Measurements from ENCODE around the gene BCR. TPM values are rescaled to one million over a fixed set of nuclear protein-coding genes. Genes with fewer than 3 reads are reported as not detected.
A peak's percentile ranks its signal among the peaks of the same experiment; 100 is the strongest.
"Not testable (repeated sequence)": the region's sequence is repeated elsewhere in the genome, so short reads cannot be mapped to it uniquely, and the experiment has no call there.

Gene BCR
- total RNA-seq, 1 donor from 2014 or later: 30.0 TPM

DNA sequence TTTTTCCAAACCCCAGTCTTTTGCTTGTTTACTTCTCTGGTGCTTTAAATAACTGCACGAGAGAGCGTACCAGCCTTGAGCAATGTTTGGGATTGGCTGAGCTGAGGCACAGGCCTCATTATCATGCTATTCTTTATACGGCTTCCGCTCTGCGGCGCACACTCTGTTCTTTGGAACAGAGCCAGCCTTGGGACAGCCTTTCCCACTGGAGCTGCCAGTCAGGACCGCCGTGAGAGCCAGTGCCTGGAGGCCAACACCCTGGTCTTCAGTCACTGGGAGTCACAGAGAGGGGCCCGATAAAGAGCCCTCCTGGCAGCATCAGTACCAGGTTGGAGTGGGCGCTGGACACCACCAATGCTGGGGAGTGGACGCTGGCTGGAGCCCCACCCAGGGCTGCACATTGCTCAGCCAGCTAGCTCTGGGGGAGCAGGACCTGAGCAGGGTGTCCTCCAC, 125.6 kb downstream of the BCR start:
- H3K27me3 Mint-ChIP-seq (ENCODE audit: low read depth): no peaks in the 10 kb centered on the region
- TF ChIP-seq, protein P1, sequence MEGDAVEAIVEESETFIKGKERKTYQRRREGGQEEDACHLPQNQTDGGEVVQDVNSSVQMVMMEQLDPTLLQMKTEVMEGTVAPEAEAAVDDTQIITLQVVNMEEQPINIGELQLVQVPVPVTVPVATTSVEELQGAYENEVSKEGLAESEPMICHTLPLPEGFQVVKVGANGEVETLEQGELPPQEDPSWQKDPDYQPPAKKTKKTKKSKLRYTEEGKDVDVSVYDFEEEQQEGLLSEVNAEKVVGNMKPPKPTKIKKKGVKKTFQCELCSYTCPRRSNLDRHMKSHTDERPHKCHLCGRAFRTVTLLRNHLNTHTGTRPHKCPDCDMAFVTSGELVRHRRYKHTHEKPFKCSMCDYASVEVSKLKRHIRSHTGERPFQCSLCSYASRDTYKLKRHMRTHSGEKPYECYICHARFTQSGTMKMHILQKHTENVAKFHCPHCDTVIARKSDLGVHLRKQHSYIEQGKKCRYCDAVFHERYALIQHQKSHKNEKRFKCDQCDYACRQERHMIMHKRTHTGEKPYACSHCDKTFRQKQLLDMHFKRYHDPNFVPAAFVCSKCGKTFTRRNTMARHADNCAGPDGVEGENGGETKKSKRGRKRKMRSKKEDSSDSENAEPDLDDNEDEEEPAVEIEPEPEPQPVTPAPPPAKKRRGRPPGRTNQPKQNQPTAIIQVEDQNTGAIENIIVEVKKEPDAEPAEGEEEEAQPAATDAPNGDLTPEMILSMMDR (IDR thresholded peaks at IDR 0.05): no peak
- H3K9me3 Mint-ChIP-seq (ENCODE audit: low read depth): no peaks in the 10 kb centered on the region
- DNase-seq (ENCODE audit: low spot score): peak; percentile 58
- H3K4me1 Mint-ChIP-seq (ENCODE audit: low read depth): peaks cover 15% of the 10 kb centered on the region
- H3K27ac Mint-ChIP-seq (ENCODE audit: unreplicated experiment): no peak overlapping the region
- peaks cover 7% of the 10 kb centered on the region for H3K36me3 Mint-ChIP-seq (ENCODE audit: low read depth)
- H3K4me3 Mint-ChIP-seq (ENCODE audit: unreplicated experiment): no peak overlapping the region

GRCh38 chr22:23306438-23306921, 126.2 kb downstream of the BCR start:
- TF ChIP-seq, protein P1 (IDR thresholded peaks at IDR 0.05): no peak
- H3K36me3 Mint-ChIP-seq (ENCODE audit: low read depth): peaks cover 4% of the 10 kb centered on the region
- DNase-seq (ENCODE audit: low spot score): no peak
- peaks cover 15% of the 10 kb centered on the region for H3K4me1 Mint-ChIP-seq (ENCODE audit: low read depth)
- no peak overlapping the region for H3K27ac Mint-ChIP-seq (ENCODE audit: unreplicated experiment)
- no peaks in the 10 kb centered on the region for H3K9me3 Mint-ChIP-seq (ENCODE audit: low read depth)
- H3K27me3 Mint-ChIP-seq (ENCODE audit: low read depth): no peaks in the 10 kb centered on the region
- H3K4me3 Mint-ChIP-seq (ENCODE audit: unreplicated experiment): no peak overlapping the region

DNA sequence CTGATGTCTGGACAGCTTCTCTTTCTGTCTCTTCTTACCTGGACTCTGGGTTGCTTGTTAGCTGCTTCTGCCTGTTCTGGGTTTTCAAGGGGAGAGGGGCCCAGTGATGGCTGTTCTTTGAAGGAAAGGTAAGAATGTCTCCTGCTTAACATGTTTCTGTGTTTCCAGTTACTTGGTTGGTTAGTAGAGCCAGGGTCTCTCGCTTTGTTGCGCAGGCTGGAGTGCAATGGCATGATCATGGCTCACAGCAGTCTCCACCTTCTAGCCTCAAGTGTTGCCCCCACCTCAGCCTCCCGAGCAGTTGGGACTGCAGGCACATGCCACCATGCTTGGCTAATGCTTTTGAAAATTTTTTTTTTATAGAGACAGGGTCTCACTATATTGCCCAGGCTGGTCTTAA, 126.6 kb downstream of the BCR start:
- H3K9me3 Mint-ChIP-seq (ENCODE audit: low read depth): no peaks in the 10 kb centered on the region
- H3K4me1 Mint-ChIP-seq (ENCODE audit: low read depth): peaks cover 15% of the 10 kb centered on the region
- no peaks in the 10 kb centered on the region for H3K27me3 Mint-ChIP-seq (ENCODE audit: low read depth)
- TF ChIP-seq, protein P1 (IDR thresholded peaks at IDR 0.05): no peak
- no peak for DNase-seq (ENCODE audit: low spot score)
- no peak overlapping the region for H3K4me3 Mint-ChIP-seq (ENCODE audit: unreplicated experiment)
- H3K27ac Mint-ChIP-seq (ENCODE audit: unreplicated experiment): no peak overlapping the region
- H3K36me3 Mint-ChIP-seq (ENCODE audit: low read depth): peaks cover 3% of the 10 kb centered on the region

- not testable (repeated sequence) for H3K36me3 Mint-ChIP-seq (ENCODE audit: low read depth); H3K27ac Mint-ChIP-seq (ENCODE audit: unreplicated experiment); H3K9me3 Mint-ChIP-seq (ENCODE audit: low read depth)
Observed at GRCh38 chr22:23307511-23307910, 127.2 kb downstream of the BCR start.

GRCh38 chr22:23309261-23309660, 129.0 kb downstream of the BCR start:
- H3K27me3 Mint-ChIP-seq (ENCODE audit: low read depth); H3K4me1 Mint-ChIP-seq (ENCODE audit: low read depth); H3K36me3 Mint-ChIP-seq (ENCODE audit: low read depth); H3K4me3 Mint-ChIP-seq (ENCODE audit: unreplicated experiment); H3K27ac Mint-ChIP-seq (ENCODE audit: unreplicated experiment); DNase-seq (ENCODE audit: low spot score); H3K9me3 Mint-ChIP-seq (ENCODE audit: low read depth): not testable (repeated sequence)

More at GRCh38 chr22:23307511-23307910, 127.2 kb downstream of the BCR start:
- not testable (repeated sequence) for H3K4me3 Mint-ChIP-seq (ENCODE audit: unreplicated experiment); H3K27me3 Mint-ChIP-seq (ENCODE audit: low read depth)
- H3K4me1 Mint-ChIP-seq (ENCODE audit: low read depth): peaks cover 12% of the 10 kb centered on the region
- DNase-seq (ENCODE audit: low spot score): peak; percentile 22

- not testable (repeated sequence) for H3K27me3 Mint-ChIP-seq (ENCODE audit: low read depth); DNase-seq (ENCODE audit: low spot score); H3K36me3 Mint-ChIP-seq (ENCODE audit: low read depth); H3K9me3 Mint-ChIP-seq (ENCODE audit: low read depth); H3K27ac Mint-ChIP-seq (ENCODE audit: unreplicated experiment); H3K4me3 Mint-ChIP-seq (ENCODE audit: unreplicated experiment)
- H3K4me1 Mint-ChIP-seq (ENCODE audit: low read depth): peaks cover 10% of the 10 kb centered on the region
Observed at GRCh38 chr22:23310443-23311097, 130.3 kb downstream of the BCR start.

DNA sequence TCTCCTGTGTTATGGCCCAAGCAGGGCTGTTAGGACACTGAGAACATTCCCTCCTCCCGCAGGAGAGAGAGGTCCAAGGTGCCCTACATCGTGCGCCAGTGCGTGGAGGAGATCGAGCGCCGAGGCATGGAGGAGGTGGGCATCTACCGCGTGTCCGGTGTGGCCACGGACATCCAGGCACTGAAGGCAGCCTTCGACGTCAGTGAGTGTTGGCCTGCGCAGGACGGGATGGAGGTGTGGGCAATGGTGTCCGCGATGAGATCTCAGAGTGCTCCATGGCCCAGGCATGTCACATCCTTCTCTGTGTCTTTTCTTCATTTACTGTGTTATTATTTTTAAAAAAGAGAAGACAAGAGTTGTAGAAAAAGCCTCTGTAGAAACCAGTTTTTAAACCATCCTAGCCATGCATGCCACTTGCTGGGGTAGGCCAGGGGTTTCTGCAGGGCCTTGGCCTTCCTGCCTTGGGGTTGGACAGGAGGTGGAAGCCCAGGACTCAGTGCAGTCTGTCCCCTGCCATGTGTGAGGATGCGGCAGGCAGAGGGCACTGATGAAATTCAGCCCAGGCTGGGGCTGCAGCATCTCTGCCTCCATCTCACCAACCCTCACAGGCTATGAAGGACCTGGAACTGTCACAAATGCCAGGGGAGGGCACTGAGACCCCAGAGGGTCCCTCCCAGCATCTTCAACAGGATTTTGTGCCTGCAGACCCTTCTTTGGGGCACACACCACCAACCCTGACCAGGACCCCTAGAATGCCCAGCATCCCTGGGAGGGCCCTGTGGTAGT, 131.5 kb downstream of the BCR start:
- H3K9me3 Mint-ChIP-seq (ENCODE audit: low read depth); H3K36me3 Mint-ChIP-seq (ENCODE audit: low read depth); H3K27ac Mint-ChIP-seq (ENCODE audit: unreplicated experiment); DNase-seq (ENCODE audit: low spot score); H3K4me1 Mint-ChIP-seq (ENCODE audit: low read depth); H3K27me3 Mint-ChIP-seq (ENCODE audit: low read depth); H3K4me3 Mint-ChIP-seq (ENCODE audit: unreplicated experiment): not testable (repeated sequence)
